ENCODE data around the gene SIVA1.

The SIVA1 gene

DNA sequence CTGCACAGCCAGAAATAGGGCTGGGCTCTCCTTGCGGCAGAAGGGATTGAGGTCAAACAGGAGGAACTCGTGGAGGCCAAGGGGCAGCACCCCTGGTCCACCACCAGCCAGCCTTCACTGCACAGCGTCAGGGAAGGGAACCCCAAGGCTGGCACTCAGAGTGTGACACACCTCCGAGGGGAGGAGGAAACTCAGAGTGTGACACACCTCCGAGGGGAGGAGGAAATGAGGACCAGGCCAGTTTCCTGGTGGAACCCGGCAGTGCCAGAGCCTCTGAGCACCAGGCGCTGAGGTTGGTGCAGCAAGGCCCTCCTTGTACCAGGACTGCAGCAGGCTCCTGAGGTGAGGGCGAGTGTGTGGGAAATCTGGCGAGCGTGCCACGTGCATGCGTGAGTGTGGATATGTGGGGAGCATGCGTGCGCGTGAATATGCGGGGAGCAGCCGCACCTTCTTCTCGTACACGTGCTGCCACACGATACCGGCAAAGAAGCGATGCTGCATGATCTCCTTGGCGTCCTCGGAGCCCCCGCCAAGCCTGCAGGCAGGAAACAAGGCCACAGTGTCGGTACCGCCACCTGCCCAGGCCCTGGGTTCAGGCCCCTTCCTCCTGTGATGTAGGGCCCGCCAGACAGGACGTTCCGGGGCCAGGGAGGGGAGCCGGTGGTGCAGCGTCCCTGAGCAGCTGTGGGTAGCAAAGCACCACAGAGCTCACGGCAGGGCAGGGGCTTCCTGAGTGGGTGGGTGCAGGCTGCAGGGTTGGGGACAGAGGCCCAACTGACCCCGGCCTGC is 19.2 kb downstream of the SIVA1 start:
- no peak for TF ChIP-seq ELF4 (IDR thresholded peaks at IDR 0.05)
- no peak for TF ChIP-seq BHLHE40 (IDR thresholded peaks at IDR 0.05; ENCODE audit: borderline replicate concordance)
- no peak for TF ChIP-seq NFRKB (IDR thresholded peaks at IDR 0.05)
- no peak for TF ChIP-seq L3MBTL2 (conservative IDR thresholded peaks at IDR 0.05)
- TF ChIP-seq, protein P1, sequence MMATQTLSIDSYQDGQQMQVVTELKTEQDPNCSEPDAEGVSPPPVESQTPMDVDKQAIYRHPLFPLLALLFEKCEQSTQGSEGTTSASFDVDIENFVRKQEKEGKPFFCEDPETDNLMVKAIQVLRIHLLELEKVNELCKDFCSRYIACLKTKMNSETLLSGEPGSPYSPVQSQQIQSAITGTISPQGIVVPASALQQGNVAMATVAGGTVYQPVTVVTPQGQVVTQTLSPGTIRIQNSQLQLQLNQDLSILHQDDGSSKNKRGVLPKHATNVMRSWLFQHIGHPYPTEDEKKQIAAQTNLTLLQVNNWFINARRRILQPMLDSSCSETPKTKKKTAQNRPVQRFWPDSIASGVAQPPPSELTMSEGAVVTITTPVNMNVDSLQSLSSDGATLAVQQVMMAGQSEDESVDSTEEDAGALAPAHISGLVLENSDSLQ (IDR thresholded peaks at IDR 0.05) = no peak
- TF ChIP-seq TARDBP (IDR thresholded peaks at IDR 0.05) = no peak
- TF ChIP-seq SUZ12 (IDR thresholded peaks at IDR 0.05) = no peak
- no peak for TF ChIP-seq ARNT (IDR thresholded peaks at IDR 0.05)
- ChIA-PET CTCF (interaction anchor here (0.5 kb wide), 1 partner anchor 282 kb away, joined by 4 read pairs; no protein-coding TSS in a partner anchor), POLR2A (no interaction called here)
- DNase-seq (ENCODE audit: extremely low spot score) = no peak

DNA sequence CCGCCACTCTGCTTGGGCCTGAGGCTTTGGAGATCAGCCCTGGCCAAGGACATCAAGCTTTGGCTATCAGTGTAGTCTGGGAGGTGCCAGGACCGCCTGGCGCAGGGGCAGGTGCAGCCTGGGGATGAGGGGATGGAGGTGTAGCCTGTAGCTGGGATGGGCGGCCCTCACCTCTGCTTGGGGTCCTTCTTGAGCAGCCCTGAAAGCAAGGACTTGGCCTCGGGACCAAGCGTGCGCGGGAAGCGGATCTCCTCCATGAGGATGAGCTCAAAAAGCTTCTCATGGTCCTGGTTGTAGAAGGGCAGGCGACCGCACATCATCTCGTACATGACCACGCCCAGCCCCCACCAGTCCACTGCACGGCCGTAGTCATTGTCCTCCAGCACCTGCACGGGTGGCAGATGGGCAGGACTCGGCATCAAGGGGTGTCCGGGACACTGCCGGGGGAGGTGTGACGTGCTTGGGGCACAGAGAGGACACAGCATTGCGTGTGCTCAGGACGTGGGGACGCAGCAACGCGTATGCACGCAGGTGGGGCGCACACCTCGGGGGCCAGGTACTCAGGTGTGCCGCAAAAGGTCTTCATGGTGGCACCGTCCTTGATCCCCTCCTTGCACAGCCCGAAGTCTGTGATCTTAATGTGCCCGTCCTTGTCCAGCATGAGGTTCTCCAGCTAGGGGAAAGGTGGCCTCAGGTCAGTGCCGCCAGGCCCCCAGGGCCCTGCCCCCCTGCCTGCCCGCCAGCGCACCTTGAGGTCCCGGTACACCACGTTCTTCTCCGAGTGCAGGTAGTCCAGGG is 20.0 kb downstream of the SIVA1 start:
- TF ChIP-seq BHLHE40 (IDR thresholded peaks at IDR 0.05; ENCODE audit: borderline replicate concordance) = no peak
- no peak for DNase-seq (ENCODE audit: extremely low spot score)
- POLR2A ChIA-PET = no interaction called here
- CTCF ChIA-PET = interaction anchor here (0.5 kb wide), 1 partner anchor 282 kb away, joined by 4 read pairs; no protein-coding TSS in a partner anchor

- no peak for DNase-seq (ENCODE audit: extremely low spot score)
- ChIA-PET CTCF (no interaction called here), POLR2A (no interaction called here)
- TF ChIP-seq ELF4 (IDR thresholded peaks at IDR 0.05) = no peak
- no peak for TF ChIP-seq ZNF384 (IDR thresholded peaks at IDR 0.05)
- TF ChIP-seq HDGF (IDR thresholded peaks at IDR 0.05; ENCODE audit: borderline replicate concordance) = no peak
- TF ChIP-seq CTBP1 (IDR thresholded peaks at IDR 0.05; ENCODE audit: borderline replicate concordance) = no peak
- TF ChIP-seq, protein P1 (IDR thresholded peaks at IDR 0.05) = no peak
- TF ChIP-seq FOXK2 (IDR thresholded peaks at IDR 0.05) = no peak
Observed at GRCh38 chr14:104773505-104774452, 20.8 kb downstream of the SIVA1 start.

GRCh38 chr14:104774453-104775072 is 21.6 kb downstream of the SIVA1 start:
- DNase-seq (ENCODE audit: extremely low spot score) = no peak
- TF ChIP-seq TARDBP (IDR thresholded peaks at IDR 0.05) = no peak
- TF ChIP-seq FOXM1 (IDR thresholded peaks at IDR 0.05; ENCODE audit: borderline replicate concordance) = no peak
- TF ChIP-seq NFRKB (IDR thresholded peaks at IDR 0.05) = no peak
- ChIA-PET CTCF (no interaction called here), POLR2A (no interaction called here)

- ChIA-PET CTCF (no interaction called here), POLR2A (no interaction called here)
- TF ChIP-seq TARDBP (IDR thresholded peaks at IDR 0.05) = no peak
- TF ChIP-seq FOXK2 (IDR thresholded peaks at IDR 0.05) = no peak
- no peak for TF ChIP-seq L3MBTL2 (conservative IDR thresholded peaks at IDR 0.05)
- no peak for TF ChIP-seq FOXA1 (IDR thresholded peaks at IDR 0.05)
- no peak for TF ChIP-seq ZNF384 (IDR thresholded peaks at IDR 0.05)
- TF ChIP-seq CTBP1 (IDR thresholded peaks at IDR 0.05; ENCODE audit: borderline replicate concordance) = no peak
- no peak for TF ChIP-seq ARNT (IDR thresholded peaks at IDR 0.05)
- no peak for TF ChIP-seq SP1 (IDR thresholded peaks at IDR 0.05)
- TF ChIP-seq HDGF (IDR thresholded peaks at IDR 0.05; ENCODE audit: borderline replicate concordance) = no peak
- TF ChIP-seq, protein P1 (IDR thresholded peaks at IDR 0.05) = no peak
- TF ChIP-seq BHLHE40 (IDR thresholded peaks at IDR 0.05; ENCODE audit: borderline replicate concordance) = no peak
- no peak for TF ChIP-seq LEF1 (IDR thresholded peaks at IDR 0.05; ENCODE audit: borderline replicate concordance)
- no peak for TF ChIP-seq NFRKB (IDR thresholded peaks at IDR 0.05)
- TF ChIP-seq ELF4 (IDR thresholded peaks at IDR 0.05) = no peak
- TF ChIP-seq FOXM1 (IDR thresholded peaks at IDR 0.05; ENCODE audit: borderline replicate concordance) = no peak
- no peak for DNase-seq (ENCODE audit: extremely low spot score)
Observed at GRCh38 chr14:104775073-104775489, 22.1 kb downstream of the SIVA1 start.

DNA sequence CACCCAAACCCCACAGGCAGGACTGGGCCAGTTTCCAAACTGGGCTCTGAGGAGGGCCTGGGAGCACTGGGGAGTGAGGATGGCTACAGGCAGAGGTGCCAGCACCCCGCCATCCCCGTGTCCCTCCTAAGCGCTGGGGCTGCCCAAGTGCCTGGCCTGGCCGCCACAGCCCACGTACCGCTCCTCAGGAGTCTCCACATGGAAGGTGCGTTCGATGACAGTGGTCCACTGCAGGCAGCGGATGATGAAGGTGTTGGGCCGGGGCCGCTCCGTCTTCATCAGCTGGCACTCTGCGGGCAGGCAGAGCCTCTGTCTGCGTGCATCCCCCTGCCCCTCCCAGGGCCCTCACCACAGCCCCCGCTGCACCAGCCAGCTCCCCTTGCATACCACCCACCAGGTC is 23.5 kb downstream of the SIVA1 start:
- POLR2A ChIA-PET = no interaction called here
- CTCF ChIA-PET = no interaction called here
- TF ChIP-seq, protein P1 (IDR thresholded peaks at IDR 0.05) = no peak
- TF ChIP-seq SP1 (IDR thresholded peaks at IDR 0.05) (no peak), FOXM1 (IDR thresholded peaks at IDR 0.05; ENCODE audit: borderline replicate concordance) (no peak), ELF4 (IDR thresholded peaks at IDR 0.05) (no peak), FOXA1 (IDR thresholded peaks at IDR 0.05) (no peak)
- no peak for DNase-seq (ENCODE audit: extremely low spot score)
